Hepatocyte (in vitro differentiated cells): ENCODE measurements around the gene ZMIZ1. TPM values are rescaled to one million over a fixed set of nuclear protein-coding genes. Genes with fewer than 3 reads are reported as not detected.

ENCODE experiments used
- DNase-seq: peaks from one replicate; pipeline ENCODE4 v3.0.0-alpha.2; 2016; ENCODE audit warnings: low spot score
- H2AFZ ChIP-seq: fragments of 200-600 bp; sonication (generic); 2 replicates; pipeline ENCODE4 v1.6.0; 2016; ENCODE audit warnings: antibody characterized with exemption, mild to moderate bottlenecking
- H3K27ac ChIP-seq: fragments of 200-600 bp; sonication (generic); 2 replicates; pipeline ENCODE4 v1.5.1; 2016; ENCODE audit warnings: mild to moderate bottlenecking
- H3K27me3 ChIP-seq: fragments of 200-600 bp; sonication (generic); 2 replicates; pipeline ENCODE4 v1.6.1; 2016
- H3K36me3 ChIP-seq: fragments of 200-600 bp; sonication (generic); replicated peaks from 2 replicates; pipeline ENCODE4 v1.5.1; 2016; ENCODE audit warnings: low read depth; ENCODE audit not compliant: insufficient read depth
- H3K4me1 ChIP-seq: fragments of 200-600 bp; sonication (generic); 2 replicates; pipeline ENCODE4 v1.5.1; 2016; ENCODE audit warnings: mild to moderate bottlenecking, moderate library complexity; ENCODE audit not compliant: insufficient read depth
- H3K4me2 ChIP-seq: fragments of 200-600 bp; sonication (generic); 2 replicates; pipeline ENCODE4 v1.6.0; 2016
- H3K4me3 ChIP-seq: fragments of 200-600 bp; sonication (generic); 2 replicates; pipeline ENCODE4 v1.5.1; 2016; ENCODE audit warnings: mild to moderate bottlenecking
- H3K79me2 ChIP-seq: fragments of 200-600 bp; sonication (generic); 2 replicates; pipeline ENCODE4 v1.6.0; 2017; ENCODE audit warnings: mild to moderate bottlenecking
- H3K9me2 ChIP-seq: fragments of 200-600 bp; sonication (generic); replicated peaks from 2 replicates; pipeline ENCODE4 v1.6.0; 2017; ENCODE audit warnings: mild to moderate bottlenecking; ENCODE audit not compliant: insufficient read depth
- H3K9me3 ChIP-seq: fragments of 200-600 bp; sonication (generic); 2 replicates; pipeline ENCODE4 v1.5.1; 2016; ENCODE audit warnings: low read depth, mild to moderate bottlenecking
- H4K20me1 ChIP-seq: fragments of 200-600 bp; sonication (generic); 2 replicates; pipeline ENCODE4 v1.6.0; 2016; ENCODE audit warnings: mild to moderate bottlenecking; ENCODE audit not compliant: insufficient read depth, poor library complexity, severe bottlenecking
- EZH2 ChIP-seq: fragments of 200-600 bp; sonication (generic); IDR thresholded peaks from 2 replicates; pipeline ENCODE4 v1.6.1; 2016; ENCODE audit warnings: antibody characterized with exemption, mild to moderate bottlenecking, borderline replicate concordance
- EZH2phosphoT487 ChIP-seq: fragments of 200-600 bp; sonication (generic); IDR thresholded peaks from one replicate; pipeline ENCODE4 v1.6.1; 2018; ENCODE audit warnings: antibody characterized with exemption, mild to moderate bottlenecking, low read depth, moderate library complexity; ENCODE audit not compliant: unreplicated experiment, severe bottlenecking
- WGBS: methylation state at CpG from one replicate; pipeline ENCODE4 v1.1.6; 2016; ENCODE audit warnings: low lambda C conversion rate; ENCODE audit errors: missing lambda C conversion rate; 5-methylcytosine and 5-hydroxymethylcytosine counted together
- polyA plus RNA-seq: library from polyadenylated mRNA; unstranded; fragments of >200 nt; fragmentation: Nextera tagmentation; extraction: Ambion mirVana; gene quantifications from 2 replicates; pipeline ENCODE4 v1.2.1, GENCODE V29; 2016
- total RNA-seq: library from RNA; depleted of rRNA; stranded (reverse); fragments of >200 nt; gene quantifications from 2 replicates; pipeline ENCODE4 v1.2.3, GENCODE V29; 2014
- TF ChIP-seq, protein P1 (sequence below): fragments of 200-600 bp; sonication (generic); IDR thresholded peaks from 2 replicates; pipeline ENCODE4 v1.5.1; 2016; ENCODE audit warnings: antibody characterized with exemption, mild to moderate bottlenecking; ENCODE audit not compliant: poor library complexity

ZMIZ1 gene
- total and polyA plus RNA-seq, 2 experiments from 2014 or later, result 30.9 to 32.4 TPM

GRCh38 chr10:79106256-79107050, 37.7 kb downstream of the ZMIZ1 start:
- Histone ChIP-seq H3K4me3 (no peak overlapping the region), H3K36me3 (no peaks in the 10 kb centered on the region), H2AFZ (no peak overlapping the region), H3K9me3 (no peaks in the 10 kb centered on the region), H3K9me2 (no peaks in the 10 kb centered on the region), H3K4me1 (peaks cover 25% of the 10 kb centered on the region), H4K20me1 (peaks cover 100% of the 10 kb centered on the region), H3K4me2 (no peak overlapping the region), H3K27ac (no peak overlapping the region), H3K79me2 (peaks cover 100% of the 10 kb centered on the region), H3K27me3 (no peaks in the 10 kb centered on the region)
- 94% methylated on average over 10 of the region's 10 CpGs for WGBS
- TF ChIP-seq EZH2, result no peak
- no peak for TF ChIP-seq EZH2phosphoT487
- TF ChIP-seq, protein P1, sequence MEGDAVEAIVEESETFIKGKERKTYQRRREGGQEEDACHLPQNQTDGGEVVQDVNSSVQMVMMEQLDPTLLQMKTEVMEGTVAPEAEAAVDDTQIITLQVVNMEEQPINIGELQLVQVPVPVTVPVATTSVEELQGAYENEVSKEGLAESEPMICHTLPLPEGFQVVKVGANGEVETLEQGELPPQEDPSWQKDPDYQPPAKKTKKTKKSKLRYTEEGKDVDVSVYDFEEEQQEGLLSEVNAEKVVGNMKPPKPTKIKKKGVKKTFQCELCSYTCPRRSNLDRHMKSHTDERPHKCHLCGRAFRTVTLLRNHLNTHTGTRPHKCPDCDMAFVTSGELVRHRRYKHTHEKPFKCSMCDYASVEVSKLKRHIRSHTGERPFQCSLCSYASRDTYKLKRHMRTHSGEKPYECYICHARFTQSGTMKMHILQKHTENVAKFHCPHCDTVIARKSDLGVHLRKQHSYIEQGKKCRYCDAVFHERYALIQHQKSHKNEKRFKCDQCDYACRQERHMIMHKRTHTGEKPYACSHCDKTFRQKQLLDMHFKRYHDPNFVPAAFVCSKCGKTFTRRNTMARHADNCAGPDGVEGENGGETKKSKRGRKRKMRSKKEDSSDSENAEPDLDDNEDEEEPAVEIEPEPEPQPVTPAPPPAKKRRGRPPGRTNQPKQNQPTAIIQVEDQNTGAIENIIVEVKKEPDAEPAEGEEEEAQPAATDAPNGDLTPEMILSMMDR, result no peak
- no peak for DNase-seq

- Histone ChIP-seq H3K9me2 (no peaks in the 10 kb centered on the region), H4K20me1 (peaks cover 100% of the 10 kb centered on the region), H3K4me1 (peaks cover 26% of the 10 kb centered on the region), H3K9me3 (no peaks in the 10 kb centered on the region), H3K27me3 (no peaks in the 10 kb centered on the region), H3K4me3 (no peak overlapping the region), H3K4me2 (no peak overlapping the region), H3K36me3 (no peaks in the 10 kb centered on the region), H2AFZ (no peak overlapping the region), H3K79me2 (peaks cover 100% of the 10 kb centered on the region), H3K27ac (no peak overlapping the region)
- DNase-seq, result no peak
- TF ChIP-seq, protein P1, result no peak
- TF ChIP-seq EZH2 (no peak), EZH2phosphoT487 (no peak)
- 74% methylated on average over 5 of the region's 5 CpGs for WGBS
Measured at GRCh38 chr10:79107736-79108264, 39.0 kb downstream of the ZMIZ1 start.

- Histone ChIP-seq H3K36me3 (no peaks in the 10 kb centered on the region), H3K9me2 (no peaks in the 10 kb centered on the region), H3K27me3 (no peaks in the 10 kb centered on the region), H3K27ac (no peak overlapping the region), H3K79me2 (peaks cover 100% of the 10 kb centered on the region), H4K20me1 (peaks cover 100% of the 10 kb centered on the region), H2AFZ (no peak overlapping the region), H3K4me3 (no peak overlapping the region), H3K9me3 (no peaks in the 10 kb centered on the region), H3K4me1 (peaks cover 35% of the 10 kb centered on the region), H3K4me2 (no peak overlapping the region)
- DNase-seq, result no peak
- TF ChIP-seq, protein P1, result no peak
- TF ChIP-seq EZH2 (no peak), EZH2phosphoT487 (no peak)
- 73% methylated on average over 6 of the region's 6 CpGs for WGBS
Measured at GRCh38 chr10:79108728-79109127, 40.0 kb downstream of the ZMIZ1 start.
